ENCODE data around the gene ZNF683. TPM values are rescaled to one million over a fixed set of nuclear protein-coding genes. Genes with fewer than 3 reads are reported as not detected.

Gene ZNF683
- total RNA-seq, 1 donor from 2014 or later, result not detected

- no peak for DNase-seq (ENCODE audit: low spot score in 2 of 2)
- intact Hi-C loops (cut with DNase I), result no loop called here
- H3K36me3 ChIP-seq, result no peaks in the 10 kb centered on the region
- TF ChIP-seq CTCF (IDR thresholded peaks at IDR 0.05), result no peak
- H3K9me3 ChIP-seq, result no peaks in the 10 kb centered on the region
- H3K4me3 ChIP-seq, result no peak overlapping the region
- no peak overlapping the region for H3K27ac ChIP-seq
- H3K27me3 ChIP-seq, result peaks cover 21% of the 10 kb centered on the region
- H3K4me1 ChIP-seq, result no peaks in the 10 kb centered on the region
These were observed 39.1 kb upstream of the ZNF683 start for GRCh38 chr1:26411624-26412074.

GRCh38 chr1:26410706-26411623, 38.4 kb upstream of the ZNF683 start, which contains the start of gene LIN28A:
Gene LIN28A (plus strand): TSS chr1:26410817. CDS start chr1:26410892, 75 bp downstream.
- Histone ChIP-seq H3K9me3 (no peaks in the 10 kb centered on the region), H3K4me1 (no peaks in the 10 kb centered on the region), H3K36me3 (no peaks in the 10 kb centered on the region), H3K27ac (no peak within 1 kb of the TSS), H3K4me3 (no peak within 1 kb of the TSS), H3K27me3 (peaks cover 21% of the 10 kb centered on the region)
- no peak for TF ChIP-seq CTCF (IDR thresholded peaks at IDR 0.05)
- no peak for DNase-seq (ENCODE audit: low spot score in 2 of 2)
- intact Hi-C loops (cut with DNase I), result no loop called here

GRCh38 chr1:26409191-26409807, 36.7 kb upstream of the ZNF683 start:
- no peak for DNase-seq (ENCODE audit: low spot score in 2 of 2)
- TF ChIP-seq CTCF (IDR thresholded peaks at IDR 0.05), result no peak
- H3K36me3 ChIP-seq, result no peaks in the 10 kb centered on the region
- no peak overlapping the region for H3K27ac ChIP-seq
- H3K9me3 ChIP-seq, result no peaks in the 10 kb centered on the region
- intact Hi-C loops (cut with DNase I), result no loop called here
- H3K4me1 ChIP-seq, result no peaks in the 10 kb centered on the region
- H3K4me3 ChIP-seq, result no peak overlapping the region
- H3K27me3 ChIP-seq, result peaks cover 21% of the 10 kb centered on the region

GRCh38 chr1:26408604-26409003, 36.1 kb upstream of the ZNF683 start:
- H3K27me3 ChIP-seq, result peaks cover 21% of the 10 kb centered on the region
- intact Hi-C loops (cut with DNase I), result no loop called here
- no peak overlapping the region for H3K4me3 ChIP-seq
- no peak overlapping the region for H3K27ac ChIP-seq
- TF ChIP-seq CTCF (IDR thresholded peaks at IDR 0.05), result no peak
- H3K36me3 ChIP-seq, result no peaks in the 10 kb centered on the region
- H3K4me1 ChIP-seq, result no peaks in the 10 kb centered on the region
- DNase-seq (ENCODE audit: low spot score in 2 of 2), result peak in 1 of 2 donors; percentile 81
- H3K9me3 ChIP-seq, result no peaks in the 10 kb centered on the region

- Histone ChIP-seq H3K9me3 (no peaks in the 10 kb centered on the region), H3K4me1 (no peaks in the 10 kb centered on the region), H3K36me3 (no peaks in the 10 kb centered on the region), H3K27ac (no peak overlapping the region), H3K27me3 (peaks cover 7% of the 10 kb centered on the region), H3K4me3 (no peak overlapping the region)
- no peak for DNase-seq (ENCODE audit: low spot score in 2 of 2)
- TF ChIP-seq CTCF (IDR thresholded peaks at IDR 0.05), result no peak
- intact Hi-C loops (cut with DNase I), result no loop called here
These were observed 32.8 kb upstream of the ZNF683 start for GRCh38 chr1:26405281-26405915.

Measured in ascending aorta (tissue), 2 donors.